ENCODE results near the gene KRT6B. TPM values are rescaled to one million over a fixed set of nuclear protein-coding genes. Genes with fewer than 3 reads are reported as not detected.

Gene KRT6B
- total RNA-seq, 2 donors from 2014 or later: not detected

DNA sequence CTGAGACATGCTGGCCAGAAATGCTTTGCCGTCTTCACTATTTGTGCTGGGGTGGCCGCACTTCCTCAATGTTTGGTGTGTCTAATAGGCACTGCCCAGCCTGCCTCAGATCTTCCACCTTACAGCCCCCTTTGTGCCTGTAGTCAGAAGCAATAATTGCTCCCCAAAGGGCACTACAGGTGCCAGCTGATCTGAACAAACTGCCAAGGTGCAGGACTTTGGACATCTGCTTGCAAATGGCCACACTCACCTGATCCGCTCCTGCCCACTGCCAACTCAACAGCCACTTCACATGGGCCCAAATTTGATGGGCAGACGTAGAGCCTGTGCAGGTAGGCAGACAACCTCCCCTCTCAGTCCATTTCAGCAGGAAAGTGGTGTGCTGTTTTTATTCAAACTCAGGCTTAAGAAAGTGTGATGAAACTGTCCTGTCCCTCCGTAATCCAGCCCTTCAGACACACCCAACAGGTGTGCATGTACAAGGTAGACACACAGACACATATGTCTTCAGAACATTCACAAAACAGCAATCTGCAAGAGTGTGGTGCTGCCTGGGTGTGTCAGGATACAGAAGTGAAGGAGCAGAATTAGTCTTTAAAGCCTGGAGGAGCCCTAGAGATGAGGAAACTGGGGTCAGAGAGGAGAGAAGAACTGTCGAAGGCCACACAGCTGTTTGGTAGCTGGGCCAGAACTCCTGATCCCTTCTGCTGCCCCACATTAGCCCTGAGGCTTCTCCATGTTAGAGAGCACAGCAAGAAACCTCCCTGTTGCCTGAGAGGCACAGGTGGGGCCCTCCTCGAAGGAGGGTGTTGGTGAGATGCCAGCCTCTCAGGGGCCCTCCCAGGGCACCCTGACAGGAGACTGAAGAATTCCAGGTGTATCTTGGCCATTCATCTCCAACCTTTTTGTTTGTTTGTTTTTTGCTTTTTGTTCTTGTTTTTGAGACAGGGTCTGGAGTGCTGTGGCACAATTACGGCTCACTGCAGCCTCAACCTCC is 13.3 kb downstream of the KRT6B start:
- Histone ChIP-seq H3K27me3 (no peaks in the 10 kb centered on the region), H3K4me1 (peaks cover 9% of the 10 kb centered on the region), H3K9me3 (no peaks in the 10 kb centered on the region), H3K4me3 (no peak overlapping the region), H3K27ac (no peak overlapping the region), H3K36me3 (replicated peaks in 1 of 2; ENCODE audit: insufficient read depth in 1 of 2, low read depth in 2 of 2) (no peaks in the 10 kb centered on the region)
- TF ChIP-seq POLR2A (IDR thresholded peaks at IDR 0.05) (no peak), CTCF (IDR thresholded peaks at IDR 0.05) (no peak)
- ATAC-seq (no peak), DNase-seq (no peak)
- intact Hi-C loops (cut with DNase I): no loop called here
- whole genome bisulfite sequencing, 2 donors: 80 to 81% methylated on average over 7 to 8 of the region's 8 CpGs

- no peak for ATAC-seq
- H3K4me3 ChIP-seq: no peak overlapping the region
- intact Hi-C loops (cut with DNase I): no loop called here
- no peak for DNase-seq
- TF ChIP-seq CTCF (IDR thresholded peaks at IDR 0.05) (no peak), POLR2A (IDR thresholded peaks at IDR 0.05) (no peak)
- H3K36me3 ChIP-seq (replicated peaks in 1 of 2; ENCODE audit: insufficient read depth in 1 of 2, low read depth in 2 of 2): no peaks in the 10 kb centered on the region
- 62 to 66% methylated on average over 5 to 9 of the region's 9 CpGs for WGBS, 2 donors
- H3K27ac ChIP-seq: no peak overlapping the region
- no peaks in the 10 kb centered on the region for H3K27me3 ChIP-seq
- peaks cover 9% of the 10 kb centered on the region for H3K4me1 ChIP-seq
- H3K9me3 ChIP-seq: no peaks in the 10 kb centered on the region
These were observed 14.4 kb downstream of the KRT6B start for GRCh38 chr12:52437508-52437907.

- 61 to 65% methylated on average over 9 of the region's 9 CpGs for WGBS, 2 donors
These were observed 15.0 kb downstream of the KRT6B start for GRCh38 chr12:52436828-52437474.

DNA sequence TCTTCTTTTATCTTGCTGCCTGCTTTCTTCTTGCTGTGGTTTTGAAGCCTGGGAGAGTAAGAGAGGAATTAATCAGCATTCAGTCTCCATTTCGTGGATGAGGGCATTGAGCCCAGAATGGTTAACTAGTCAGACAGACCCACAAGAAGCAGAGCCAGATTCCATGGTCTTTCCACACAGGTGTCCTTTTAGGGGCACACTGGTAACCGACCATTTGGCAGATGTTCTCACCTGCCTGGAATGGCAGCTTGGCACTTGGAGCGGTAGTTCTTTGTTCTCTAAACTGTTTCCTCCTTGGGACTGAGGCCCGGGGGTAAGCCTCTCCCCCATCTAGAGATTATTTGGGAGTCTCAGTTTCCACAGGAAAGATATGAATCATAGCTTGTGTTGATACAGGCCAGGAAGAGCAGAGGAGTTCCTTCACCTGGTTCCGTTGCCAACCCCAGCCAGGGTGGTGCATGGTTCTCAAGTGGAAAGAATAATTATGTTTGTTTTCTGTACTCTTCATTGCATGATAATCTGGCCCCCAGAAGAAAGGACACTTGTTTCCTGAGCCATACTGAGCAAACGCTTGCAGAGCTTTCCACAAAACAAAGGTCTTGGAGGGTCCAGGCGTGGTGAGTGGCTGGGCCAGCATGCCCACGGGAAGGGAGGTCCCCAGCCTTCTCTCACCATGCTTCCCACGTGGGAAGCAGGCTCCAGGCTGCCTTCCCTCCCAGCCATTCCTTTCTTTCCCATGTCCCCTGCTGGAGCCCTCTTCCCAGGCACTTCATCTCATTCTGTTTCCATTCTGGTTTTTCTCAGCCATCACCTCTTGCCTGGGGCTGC is 15.7 kb downstream of the KRT6B start:
- no peak for TF ChIP-seq POLR2A (IDR thresholded peaks at IDR 0.05)
- no peak for TF ChIP-seq CTCF (IDR thresholded peaks at IDR 0.05)
- Histone ChIP-seq H3K4me3 (no peak overlapping the region), H3K27ac (peak overlapping the region in 2 of 4 donors; percentile 20 to 34), H3K36me3 (replicated peaks in 1 of 2; ENCODE audit: insufficient read depth in 1 of 2, low read depth in 2 of 2) (no peaks in the 10 kb centered on the region), H3K9me3 (no peaks in the 10 kb centered on the region), H3K4me1 (peaks cover 9% of the 10 kb centered on the region), H3K27me3 (no peaks in the 10 kb centered on the region)
- intact Hi-C loops (cut with DNase I): no loop called here
- WGBS, 2 donors: 50 to 54% methylated on average over 8 to 9 of the region's 9 CpGs
- ATAC-seq: peak; percentile 71
- DNase-seq: peak in 3 of 4 donors; percentile 17 to 42 (median 32)

More at GRCh38 chr12:52436828-52437474, 15.0 kb downstream of the KRT6B start:
- DNase-seq: no peak
- TF ChIP-seq CTCF (IDR thresholded peaks at IDR 0.05) (no peak), POLR2A (IDR thresholded peaks at IDR 0.05) (no peak)
- intact Hi-C loops (cut with DNase I): no loop called here
- H3K4me3 ChIP-seq: no peak overlapping the region
- H3K27ac ChIP-seq: peak overlapping the region in 1 of 4 donors; percentile 34
- H3K9me3 ChIP-seq: no peaks in the 10 kb centered on the region
- H3K36me3 ChIP-seq (replicated peaks in 1 of 2; ENCODE audit: insufficient read depth in 1 of 2, low read depth in 2 of 2): no peaks in the 10 kb centered on the region
- no peak for ATAC-seq
- peaks cover 9% of the 10 kb centered on the region for H3K4me1 ChIP-seq
- H3K27me3 ChIP-seq: no peaks in the 10 kb centered on the region
